ENCODE results near the gene VTI1A.

VTI1A gene

DNA sequence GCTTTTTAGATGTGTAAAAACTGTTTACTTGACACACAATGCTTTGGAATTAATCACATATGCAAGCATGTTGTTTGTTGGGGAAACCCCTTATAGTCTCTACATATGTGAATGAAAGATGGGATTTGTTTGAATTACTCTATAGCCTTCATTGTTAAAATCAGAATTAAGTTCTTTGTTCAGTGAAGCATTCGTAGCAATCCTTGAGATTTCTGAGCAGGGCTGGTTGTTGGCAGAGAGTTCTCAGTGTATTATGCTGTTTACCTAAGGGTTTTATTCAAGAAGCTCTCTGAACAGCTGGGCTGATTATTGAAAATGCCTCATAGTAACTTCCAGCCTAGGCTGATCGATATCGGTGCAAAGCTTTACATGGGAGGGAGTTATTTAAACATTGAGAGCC, 190.9 kb downstream of the VTI1A start:
- TF ChIP-seq, protein P1, sequence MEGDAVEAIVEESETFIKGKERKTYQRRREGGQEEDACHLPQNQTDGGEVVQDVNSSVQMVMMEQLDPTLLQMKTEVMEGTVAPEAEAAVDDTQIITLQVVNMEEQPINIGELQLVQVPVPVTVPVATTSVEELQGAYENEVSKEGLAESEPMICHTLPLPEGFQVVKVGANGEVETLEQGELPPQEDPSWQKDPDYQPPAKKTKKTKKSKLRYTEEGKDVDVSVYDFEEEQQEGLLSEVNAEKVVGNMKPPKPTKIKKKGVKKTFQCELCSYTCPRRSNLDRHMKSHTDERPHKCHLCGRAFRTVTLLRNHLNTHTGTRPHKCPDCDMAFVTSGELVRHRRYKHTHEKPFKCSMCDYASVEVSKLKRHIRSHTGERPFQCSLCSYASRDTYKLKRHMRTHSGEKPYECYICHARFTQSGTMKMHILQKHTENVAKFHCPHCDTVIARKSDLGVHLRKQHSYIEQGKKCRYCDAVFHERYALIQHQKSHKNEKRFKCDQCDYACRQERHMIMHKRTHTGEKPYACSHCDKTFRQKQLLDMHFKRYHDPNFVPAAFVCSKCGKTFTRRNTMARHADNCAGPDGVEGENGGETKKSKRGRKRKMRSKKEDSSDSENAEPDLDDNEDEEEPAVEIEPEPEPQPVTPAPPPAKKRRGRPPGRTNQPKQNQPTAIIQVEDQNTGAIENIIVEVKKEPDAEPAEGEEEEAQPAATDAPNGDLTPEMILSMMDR (IDR thresholded peaks at IDR 0.05; ENCODE audit: low read depth, low read length) = no peak
- no peak overlapping the region for H3K4me3 ChIP-seq (replicated peaks in 1 of 2; ENCODE audit: low read depth in 2 of 2, low read length in 2 of 2)
- DNase-seq (ENCODE audit: low read depth in 2 of 2) = no peak

DNA sequence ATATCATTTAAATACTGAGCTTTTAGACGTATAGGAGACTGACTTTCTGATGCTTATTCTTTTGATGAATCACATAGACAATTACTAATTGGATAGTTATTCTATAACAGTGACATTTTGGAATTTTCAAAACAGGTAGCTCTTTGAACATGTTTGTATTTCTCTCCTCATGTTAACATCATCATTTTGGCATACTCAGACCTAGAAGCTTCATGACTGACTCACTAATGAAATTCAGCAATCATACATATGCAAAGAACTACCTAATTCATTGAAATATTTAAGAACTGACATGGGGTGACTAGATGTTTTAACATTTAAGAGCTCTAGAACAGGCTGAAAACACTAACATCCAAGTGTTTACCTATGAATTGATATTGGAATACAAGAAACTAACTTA, 192.3 kb downstream of the VTI1A start:
- H3K4me3 ChIP-seq (replicated peaks in 1 of 2; ENCODE audit: low read depth in 2 of 2, low read length in 2 of 2) = no peak overlapping the region
- TF ChIP-seq, protein P1 (IDR thresholded peaks at IDR 0.05; ENCODE audit: low read depth, low read length) = no peak
- DNase-seq (ENCODE audit: low read depth in 2 of 2) = peak in 1 of 2 donors; percentile 58

DNA sequence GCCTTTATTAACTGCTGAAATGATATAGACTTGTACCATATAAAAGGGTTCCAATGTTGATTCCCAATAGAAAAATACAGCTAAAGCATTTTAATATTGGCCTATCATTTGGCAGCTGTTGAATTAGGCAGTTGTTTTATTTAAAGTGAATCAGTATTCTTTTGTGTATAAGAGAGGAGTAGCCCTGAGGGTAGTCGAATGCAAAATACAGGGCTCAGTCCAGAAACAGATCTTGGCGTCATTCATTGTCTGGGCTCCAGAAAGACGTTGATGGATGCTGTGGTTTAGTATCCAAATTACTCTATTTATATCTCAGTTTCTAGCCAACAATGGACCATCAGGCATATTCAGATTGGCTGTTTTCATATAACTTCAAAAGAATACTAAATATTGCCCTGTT, 193.6 kb downstream of the VTI1A start:
- H3K4me3 ChIP-seq (replicated peaks in 1 of 2; ENCODE audit: low read depth in 2 of 2, low read length in 2 of 2) = no peak overlapping the region
- TF ChIP-seq, protein P1 (IDR thresholded peaks at IDR 0.05; ENCODE audit: low read depth, low read length) = no peak
- DNase-seq (ENCODE audit: low read depth in 2 of 2) = no peak

DNA sequence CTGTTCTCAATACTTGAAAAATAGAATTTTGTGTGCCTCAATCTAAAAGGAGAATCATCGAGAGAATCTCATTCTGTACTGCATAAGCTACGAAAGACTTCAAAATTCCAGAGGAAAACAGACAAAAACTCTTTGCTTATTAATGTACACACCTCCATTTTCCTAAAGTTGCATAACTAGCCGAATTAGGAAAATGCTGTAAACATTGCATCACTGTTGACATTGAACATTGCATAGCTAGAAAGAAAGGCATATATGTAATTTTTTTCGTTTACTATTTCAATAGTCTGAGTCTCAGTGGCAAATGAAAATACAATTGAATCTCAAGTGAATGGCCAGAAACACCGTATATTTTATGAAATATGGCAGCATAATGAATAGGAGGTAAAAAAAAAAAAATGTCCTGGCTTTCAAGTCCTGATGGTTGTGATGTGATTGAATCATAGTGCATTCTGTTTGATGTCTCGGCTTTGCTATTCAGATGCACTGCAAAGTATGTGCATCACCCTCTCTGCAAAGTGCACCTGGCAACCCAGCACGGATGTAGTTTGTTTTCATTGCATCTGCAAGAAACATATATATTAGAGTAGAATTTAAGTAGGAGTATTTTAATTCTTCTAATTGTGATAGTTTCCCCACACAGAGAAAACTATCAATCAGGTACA, 196.7 kb downstream of the VTI1A start:
- DNase-seq (ENCODE audit: low read depth in 2 of 2) = no peak
- H3K4me3 ChIP-seq (replicated peaks in 1 of 2; ENCODE audit: low read depth in 2 of 2, low read length in 2 of 2) = no peak overlapping the region
- TF ChIP-seq, protein P1 (IDR thresholded peaks at IDR 0.05; ENCODE audit: low read depth, low read length) = no peak

DNA sequence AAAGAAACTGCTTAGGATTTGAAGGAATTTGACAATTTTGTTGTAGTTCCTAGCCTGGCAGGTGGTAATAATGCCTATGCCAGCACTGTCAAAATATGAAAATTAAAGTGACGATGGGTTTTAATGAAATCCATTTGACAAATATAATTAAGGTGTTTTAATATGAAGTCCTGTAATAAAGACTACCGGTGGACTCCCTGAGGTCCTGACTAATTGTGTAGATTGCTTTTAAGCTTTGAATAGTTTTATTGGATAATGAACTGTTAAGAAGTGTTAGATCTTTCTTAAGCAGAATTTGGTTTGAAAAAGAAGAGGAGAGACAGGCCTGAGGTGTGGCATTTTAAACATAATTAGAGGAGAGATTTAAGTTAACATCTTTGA, 197.2 kb downstream of the VTI1A start:
- TF ChIP-seq, protein P1 (IDR thresholded peaks at IDR 0.05; ENCODE audit: low read depth, low read length) = no peak
- DNase-seq (ENCODE audit: low read depth in 2 of 2) = no peak
- no peak overlapping the region for H3K4me3 ChIP-seq (replicated peaks in 1 of 2; ENCODE audit: low read depth in 2 of 2, low read length in 2 of 2)

DNA sequence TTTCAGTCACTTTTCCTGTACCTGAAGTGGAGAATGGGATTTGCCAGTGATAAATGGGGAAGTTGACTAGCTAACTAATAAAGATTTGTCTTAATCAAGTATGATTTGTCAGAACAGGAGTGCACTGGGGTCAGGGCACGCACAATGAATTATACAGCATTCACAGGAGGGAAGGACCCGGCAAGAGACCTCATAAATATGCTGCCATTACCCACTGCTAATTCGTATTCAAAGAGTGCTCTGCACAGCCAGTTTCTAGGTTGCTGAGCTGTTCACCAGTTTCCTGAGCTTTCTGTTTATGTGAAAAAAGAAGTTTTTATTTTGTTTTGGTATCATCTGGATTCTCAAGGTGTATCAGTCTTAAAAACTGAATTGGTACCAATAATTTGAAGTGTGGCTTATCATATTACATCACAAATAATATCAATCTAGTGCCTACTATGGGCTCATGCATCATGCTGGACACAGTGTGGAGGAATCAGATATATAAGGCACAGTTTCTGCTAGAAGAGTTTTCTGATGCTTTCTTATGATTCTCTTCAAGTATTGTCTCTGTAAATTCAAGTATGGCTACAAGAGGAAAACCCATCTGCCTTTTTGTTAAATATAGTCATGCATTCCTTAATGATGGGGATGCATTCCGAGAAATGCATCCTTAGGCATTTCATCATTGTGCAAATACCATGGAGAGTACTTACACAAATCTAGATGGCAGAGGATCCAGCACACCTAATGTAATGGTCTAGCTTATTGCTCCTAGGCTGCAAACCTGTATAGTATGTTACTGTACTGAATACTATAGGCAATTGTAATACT, 202.2 kb downstream of the VTI1A start:
- DNase-seq (ENCODE audit: low read depth in 2 of 2) = peak in 1 of 2 donors; percentile 55
- H3K4me3 ChIP-seq (replicated peaks in 1 of 2; ENCODE audit: low read depth in 2 of 2, low read length in 2 of 2) = no peak overlapping the region
- TF ChIP-seq, protein P1 (IDR thresholded peaks at IDR 0.05; ENCODE audit: low read depth, low read length) = no peak

All from cardiac fibroblast (primary cell).